Activated CD8-positive, alpha-beta memory T cell treated with anti-CD3 and anti-CD28 coated beads, Interleukin-2, amount 10 ng/mL, durations not matched to agents 7 days and 5 days (primary cell): Measurements from ENCODE around the gene MMP24. TPM values are rescaled to one million over a fixed set of nuclear protein-coding genes. Genes with fewer than 3 reads are reported as not detected.

Experiments
- ATAC-seq: fragments of 150-1000 bp; cut with Tn5 transposase; one replicate; pipeline ENCODE4 v1.10.0; 2021; ENCODE audit warnings: moderate library complexity
- CTCF ChIA-PET: fragments of 350-600 bp; sonication (Branson Sonifier 250); formaldehyde crosslinking; loops from one replicate; lab custom pipeline; 2021; ENCODE audit warnings: antibody characterized with exemption; lab: Charles Lee
- DNase-seq: peaks from one replicate; pipeline ENCODE4 v3.0.0-alpha.2; 2020
- H3K27ac Mint-ChIP-seq: one replicate; pipeline ENCODE4 v1.8.0; 2021; ENCODE audit warnings: mild to moderate bottlenecking, mixed read lengths
- H3K27me3 Mint-ChIP-seq: one replicate; pipeline ENCODE4 v1.8.0; 2021; ENCODE audit warnings: mixed read lengths
- H3K36me3 Mint-ChIP-seq: one replicate; pipeline ENCODE4 v1.8.0; 2021; ENCODE audit warnings: mild to moderate bottlenecking, mixed read lengths
- H3K4me1 Mint-ChIP-seq: one replicate; pipeline ENCODE4 v1.8.0; 2021; ENCODE audit warnings: mixed read lengths
- H3K4me3 Mint-ChIP-seq: one replicate; pipeline ENCODE4 v1.8.0; 2021; ENCODE audit warnings: mild to moderate bottlenecking, moderate library complexity, mixed read lengths
- H3K9me3 Mint-ChIP-seq: one replicate; pipeline ENCODE4 v1.8.0; 2022; ENCODE audit warnings: low read depth, mixed read lengths
- total RNA-seq, 2 experiments: library from RNA; stranded (reverse); gene quantifications; one replicate each; pipeline ENCODE4 v1.2.3, GENCODE V29; 2021

Gene MMP24
- total RNA-seq, 2 experiments from 2014 or later, result not detected

GRCh38 chr20:35288325-35289060 is 62.0 kb downstream of the MMP24 start:
- Mint-ChIP-seq H3K4me1 (peaks cover 17% of the 10 kb centered on the region), H3K4me3 (no peak overlapping the region), H3K9me3 (no peaks in the 10 kb centered on the region), H3K36me3 (no peaks in the 10 kb centered on the region), H3K27me3 (peaks cover 8% of the 10 kb centered on the region), H3K27ac (no peak overlapping the region)
- ATAC-seq (no peak), DNase-seq (no peak)
- CTCF ChIA-PET, result interaction anchor here (1.5 to 1.7 kb wide), 2 partner anchors 15 to 192 kb away, joined by 3 to 4 read pairs; no protein-coding TSS in a partner anchor

DNA sequence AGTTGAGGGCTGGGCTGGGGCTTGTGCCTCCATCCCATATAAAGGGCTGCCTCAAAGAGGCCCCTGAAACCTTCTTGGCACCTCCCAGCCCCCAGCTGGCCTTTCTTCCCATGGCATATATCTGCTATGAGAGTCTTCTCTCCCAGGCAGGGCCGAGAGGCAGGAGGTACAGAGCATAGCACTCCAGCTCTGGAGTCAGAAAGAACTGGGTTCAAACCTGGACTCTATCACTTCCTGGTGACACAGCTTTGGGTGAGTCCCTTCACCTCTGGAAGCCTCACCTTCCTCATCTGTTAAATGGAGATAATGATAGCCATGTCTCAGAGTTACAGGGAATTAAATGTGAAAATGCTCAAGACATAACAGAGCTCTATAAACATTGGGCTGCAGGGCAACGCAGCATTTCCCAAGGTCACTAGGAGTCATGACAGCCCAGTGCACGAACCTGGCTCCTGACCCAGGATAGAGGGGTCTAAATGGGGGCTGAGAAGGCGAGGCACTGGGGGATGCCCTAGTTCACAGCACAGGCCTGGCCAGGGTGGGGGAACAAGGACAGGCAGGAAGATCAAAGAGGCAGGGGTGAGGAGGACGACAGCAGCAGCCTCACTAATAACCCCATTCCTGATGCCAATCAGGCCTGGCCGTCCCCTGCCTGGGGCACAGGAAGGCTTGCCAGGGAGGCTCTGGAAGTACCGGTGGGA is 63.8 kb downstream of the MMP24 start:
- H3K4me1 Mint-ChIP-seq, result peaks cover 9% of the 10 kb centered on the region
- no peak overlapping the region for H3K27ac Mint-ChIP-seq
- no peak for ATAC-seq
- H3K27me3 Mint-ChIP-seq, result peaks cover 10% of the 10 kb centered on the region
- no peak overlapping the region for H3K4me3 Mint-ChIP-seq
- H3K36me3 Mint-ChIP-seq, result no peaks in the 10 kb centered on the region
- no peak for DNase-seq
- CTCF ChIA-PET, result interaction anchor here (1.0 to 1.5 kb wide), 4 partner anchors 11 to 194 kb away, joined by 3 to 4 read pairs (median 3); no protein-coding TSS in a partner anchor
- H3K9me3 Mint-ChIP-seq, result no peaks in the 10 kb centered on the region

DNA sequence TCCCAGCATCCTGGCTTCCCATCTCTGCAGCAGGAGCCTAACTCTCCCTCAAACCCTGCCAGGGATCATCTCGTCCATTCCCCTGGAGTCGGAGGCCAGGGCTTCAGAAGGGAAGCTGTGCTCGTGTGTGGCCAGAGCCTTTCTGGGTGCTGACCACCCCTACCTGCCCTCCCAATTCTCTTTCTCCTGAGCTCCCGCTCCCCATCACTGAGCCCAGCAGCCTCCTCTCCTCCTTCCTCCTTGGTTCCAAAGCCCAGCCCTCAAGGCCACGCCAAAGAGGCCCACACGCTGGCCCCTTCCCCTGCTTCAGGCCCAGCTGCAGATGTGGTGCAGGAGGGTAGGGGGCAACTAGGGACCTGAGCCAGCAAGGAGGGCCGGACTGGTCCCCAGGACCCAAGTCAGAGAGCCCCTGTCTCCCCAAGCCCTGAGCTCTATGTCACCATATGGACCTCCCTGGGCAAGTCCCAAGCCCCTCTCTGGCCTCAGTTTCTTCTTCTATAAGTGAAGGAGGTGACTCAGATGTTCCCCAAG is 64.5 kb downstream of the MMP24 start:
- Mint-ChIP-seq H3K27me3 (peaks cover 10% of the 10 kb centered on the region), H3K4me3 (no peak overlapping the region), H3K27ac (no peak overlapping the region), H3K36me3 (no peaks in the 10 kb centered on the region), H3K9me3 (no peaks in the 10 kb centered on the region), H3K4me1 (peaks cover 4% of the 10 kb centered on the region)
- no peak for DNase-seq
- no peak for ATAC-seq
- CTCF ChIA-PET, result no interaction called here

GRCh38 chr20:35291654-35292503 is 65.4 kb downstream of the MMP24 start, which contains the start of gene FAM83C:
Gene FAM83C (minus strand): TSS chr20:35292425. CDS start chr20:35292304, 121 bp downstream.
- H3K9me3 Mint-ChIP-seq, result no peaks in the 10 kb centered on the region
- no peak for ATAC-seq
- H3K27ac Mint-ChIP-seq, result no peak within 1 kb of the TSS
- no peaks in the 10 kb centered on the region for H3K36me3 Mint-ChIP-seq
- DNase-seq, result no peak
- no peak within 1 kb of the TSS for H3K4me3 Mint-ChIP-seq
- H3K4me1 Mint-ChIP-seq, result peaks cover 2% of the 10 kb centered on the region
- CTCF ChIA-PET, result interaction anchor here (1.9 kb wide), 1 partner anchor 11 kb away, joined by 8 read pairs; no protein-coding TSS in a partner anchor
- peaks cover 10% of the 10 kb centered on the region for H3K27me3 Mint-ChIP-seq

DNA sequence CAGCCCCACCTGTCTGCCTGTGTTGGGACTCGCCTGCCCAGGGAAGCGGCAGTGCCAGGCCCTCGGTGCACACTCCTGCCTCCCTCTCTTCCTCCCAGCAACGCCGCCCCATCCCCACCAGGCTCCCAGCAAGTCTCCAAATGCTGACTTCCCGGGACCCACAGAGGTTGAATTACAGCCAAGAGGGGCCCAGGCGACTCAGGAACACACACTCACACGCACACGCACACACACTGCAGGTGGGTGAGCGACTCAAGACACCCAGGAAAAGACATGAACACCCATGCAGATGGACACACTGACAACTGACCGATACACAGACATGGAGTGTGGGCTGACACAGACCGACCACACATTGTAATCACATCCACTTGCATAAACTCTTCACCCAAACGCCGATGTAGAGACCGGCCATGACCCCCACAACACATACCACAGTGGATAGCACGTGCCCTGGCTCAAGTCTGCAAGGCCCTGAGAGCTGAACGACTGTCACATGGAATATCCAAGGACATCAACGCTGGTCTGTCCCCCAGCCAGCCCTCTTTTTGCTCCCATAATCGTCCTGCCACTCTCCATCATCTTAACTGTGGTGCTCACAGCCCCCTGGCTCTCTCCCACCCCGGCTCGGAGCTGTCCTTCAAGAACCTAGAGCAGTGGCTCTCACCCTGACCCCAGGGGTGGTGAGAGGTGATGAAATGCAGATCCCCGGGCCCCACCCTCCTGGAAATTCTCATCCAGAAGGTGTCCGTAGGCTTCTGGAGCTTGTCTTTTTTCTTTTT is 66.2 kb downstream of the MMP24 start:
- Mint-ChIP-seq H3K27me3 (peaks cover 10% of the 10 kb centered on the region), H3K9me3 (no peaks in the 10 kb centered on the region), H3K27ac (no peak overlapping the region), H3K36me3 (no peaks in the 10 kb centered on the region), H3K4me3 (no peak overlapping the region), H3K4me1 (peaks cover 2% of the 10 kb centered on the region)
- no peak for ATAC-seq
- CTCF ChIA-PET, result interaction anchor here (0.6 to 1.9 kb wide), 5 partner anchors 8 to 197 kb away, joined by 3 to 8 read pairs (median 4); partner anchors contain the start of genes EDEM2 and EIF6
- no peak for DNase-seq

- H3K27me3 Mint-ChIP-seq, result peaks cover 10% of the 10 kb centered on the region
Measured at GRCh38 chr20:35293303-35294292, 67.1 kb downstream of the MMP24 start.

DNA sequence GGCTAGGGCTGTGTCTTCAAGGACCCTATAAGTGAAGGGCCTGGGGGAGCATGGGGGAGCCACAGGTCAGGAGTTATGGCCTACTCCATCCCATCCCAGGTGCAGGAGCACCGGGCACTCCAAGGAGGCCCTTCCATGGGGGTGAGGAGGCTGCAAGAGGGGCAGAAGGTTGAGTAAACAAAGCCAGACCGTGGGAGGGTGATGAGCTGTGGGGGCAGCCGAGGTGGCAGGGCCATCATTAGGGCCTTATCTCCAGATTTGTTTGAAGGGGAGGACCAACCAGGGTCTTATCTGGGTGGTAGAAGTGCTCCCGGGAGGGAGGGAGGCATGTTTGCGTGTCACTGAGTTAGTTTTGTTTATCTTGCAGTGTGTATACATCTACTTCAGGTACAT is 67.8 kb downstream of the MMP24 start:
- DNase-seq (no peak), ATAC-seq (no peak)
- Mint-ChIP-seq H3K27ac (no peak overlapping the region), H3K4me3 (no peak overlapping the region), H3K4me1 (peaks cover 2% of the 10 kb centered on the region), H3K27me3 (peaks cover 10% of the 10 kb centered on the region), H3K9me3 (no peaks in the 10 kb centered on the region), H3K36me3 (no peaks in the 10 kb centered on the region)
- CTCF ChIA-PET, result interaction anchor here (1.2 to 2.0 kb wide), 2 partner anchors 10 to 35 kb away, joined by 5 to 19 read pairs; no protein-coding TSS in a partner anchor

More at GRCh38 chr20:35293303-35294292, 67.1 kb downstream of the MMP24 start:
- DNase-seq (no peak), ATAC-seq (no peak)
- Mint-ChIP-seq H3K9me3 (no peaks in the 10 kb centered on the region), H3K4me3 (no peak overlapping the region), H3K4me1 (peaks cover 2% of the 10 kb centered on the region), H3K27ac (no peak overlapping the region), H3K36me3 (no peaks in the 10 kb centered on the region)
- CTCF ChIA-PET, result interaction anchor here (0.6 to 2.0 kb wide), 7 partner anchors 9 to 197 kb away, joined by 3 to 19 read pairs (median 4); partner anchors contain the start of genes EDEM2 and EIF6

- Mint-ChIP-seq H3K9me3 (no peaks in the 10 kb centered on the region), H3K27me3 (peaks cover 10% of the 10 kb centered on the region), H3K27ac (no peak overlapping the region), H3K4me1 (peaks cover 2% of the 10 kb centered on the region), H3K4me3 (no peak overlapping the region), H3K36me3 (no peaks in the 10 kb centered on the region)
- ATAC-seq (no peak), DNase-seq (no peak)
- CTCF ChIA-PET, result interaction anchor here (1.2 to 2.0 kb wide), 2 partner anchors 10 to 34 kb away, joined by 5 to 19 read pairs; no protein-coding TSS in a partner anchor
Measured at GRCh38 chr20:35295058-35295457, 68.6 kb downstream of the MMP24 start.

- ATAC-seq, result no peak
- no peak overlapping the region for H3K4me3 Mint-ChIP-seq
- peaks cover 10% of the 10 kb centered on the region for H3K27me3 Mint-ChIP-seq
- H3K4me1 Mint-ChIP-seq, result peaks cover 2% of the 10 kb centered on the region
- DNase-seq, result no peak
- H3K36me3 Mint-ChIP-seq, result no peaks in the 10 kb centered on the region
- CTCF ChIA-PET, result interaction anchor here (2.0 kb wide), 1 partner anchor 9 kb away, joined by 19 read pairs; no protein-coding TSS in a partner anchor
- no peak overlapping the region for H3K27ac Mint-ChIP-seq
- no peaks in the 10 kb centered on the region for H3K9me3 Mint-ChIP-seq
Measured at GRCh38 chr20:35295674-35296073, 69.2 kb downstream of the MMP24 start.

DNA sequence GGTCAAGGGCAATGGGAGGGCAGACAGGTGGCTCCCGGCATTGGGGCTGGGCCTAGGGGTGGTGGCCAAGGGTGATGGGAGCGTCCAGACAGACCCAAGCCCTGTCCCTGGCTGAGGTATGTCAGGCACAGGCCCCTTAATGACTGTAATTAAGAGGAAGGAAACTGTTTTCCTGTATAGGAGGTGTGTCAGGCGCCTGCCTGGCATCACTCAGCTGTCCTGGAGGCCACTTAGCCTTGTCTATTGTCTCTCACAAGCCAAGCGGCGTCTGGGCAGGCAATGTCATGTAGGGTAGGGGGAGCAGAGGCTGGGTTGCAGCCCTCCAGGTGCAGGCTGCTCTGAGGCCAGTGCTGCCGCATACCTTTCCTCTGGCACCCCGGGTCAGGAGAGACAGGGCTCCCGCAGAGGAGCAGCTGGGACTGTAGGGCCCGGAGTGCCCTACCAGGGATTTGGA is 69.6 kb downstream of the MMP24 start:
- no peak overlapping the region for H3K27ac Mint-ChIP-seq
- DNase-seq (no peak), ATAC-seq (no peak)
- H3K36me3 Mint-ChIP-seq, result no peaks in the 10 kb centered on the region
- H3K9me3 Mint-ChIP-seq, result no peaks in the 10 kb centered on the region
- peaks cover 7% of the 10 kb centered on the region for H3K27me3 Mint-ChIP-seq
- no peak overlapping the region for H3K4me3 Mint-ChIP-seq
- CTCF ChIA-PET, result interaction anchor here (10.0 kb wide), 1 partner anchor 144 kb away, joined by 251 read pairs; the partner anchor contains the start of gene GDF5
- H3K4me1 Mint-ChIP-seq, result peaks cover 2% of the 10 kb centered on the region

DNA sequence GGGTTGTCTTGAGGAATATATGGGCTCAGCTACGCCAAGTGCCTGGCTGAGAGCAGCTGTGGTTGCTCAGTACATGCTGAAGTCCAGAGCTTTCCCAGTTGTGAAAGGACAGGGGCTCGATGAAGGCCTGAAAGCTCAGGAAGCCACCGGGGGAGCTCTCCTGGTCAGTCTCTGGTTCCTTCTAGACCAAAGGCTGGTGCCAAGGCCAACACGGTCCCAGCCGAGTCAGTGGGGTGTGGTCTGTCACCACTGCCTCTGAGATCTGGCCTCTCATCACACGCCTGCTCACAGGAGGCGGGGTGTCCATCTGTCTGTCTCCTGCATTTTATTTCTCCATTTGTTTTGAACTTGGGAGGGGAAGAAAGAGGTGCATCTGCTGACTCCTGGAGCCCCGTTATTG is 70.7 kb downstream of the MMP24 start:
- ATAC-seq (no peak), DNase-seq (no peak)
- CTCF ChIA-PET, result interaction anchor here (1.0 to 10.0 kb wide), 4 partner anchors 9 to 143 kb away, joined by 3 to 251 read pairs (median 4); partner anchors contain the start of gene GDF5
- Mint-ChIP-seq H3K9me3 (no peaks in the 10 kb centered on the region), H3K4me3 (no peak overlapping the region), H3K4me1 (peaks cover 7% of the 10 kb centered on the region), H3K27ac (no peak overlapping the region), H3K27me3 (peaks cover 7% of the 10 kb centered on the region), H3K36me3 (no peaks in the 10 kb centered on the region)
